ENCODE data around the gene RACK1.

GRCh38 chr5:181197326-181197951 lies 46.3 kb downstream of the RACK1 start:
- TF ChIP-seq YY1 (IDR thresholded peaks at IDR 0.05; ENCODE audit: insufficient read depth, insufficient read length) (no peak), SUZ12 (IDR thresholded peaks at IDR 0.05; ENCODE audit: extremely low read depth, insufficient read depth, insufficient read length) (no peak), ZNF274 (IDR thresholded peaks at IDR 0.05; ENCODE audit: low read depth, low read length) (no peak)
